SK-N-SH (cell line): ENCODE results near the gene TBX21.

Experiments used
- CTCF ChIP-seq: fragments of 200-600 bp; sonication (generic); IDR thresholded peaks from 2 replicates; pipeline ENCODE4 v1.6.1; 2017; ENCODE audit warnings: antibody characterized with exemption, mild to moderate bottlenecking, moderate library complexity
- GABPA ChIP-seq: IDR thresholded peaks from 2 replicates; pipeline ENCODE4 v1.4.0; 2012; ENCODE audit warnings: low read depth, mild to moderate bottlenecking
- JUND ChIP-seq: IDR thresholded peaks from 2 replicates; pipeline ENCODE4 v1.4.0; 2012
- NFIC ChIP-seq: IDR thresholded peaks from 2 replicates; pipeline ENCODE4 v1.4.0; 2012; ENCODE audit warnings: borderline replicate concordance
- TEAD4 ChIP-seq: IDR thresholded peaks from 2 replicates; pipeline ENCODE4 v1.4.0; 2012; ENCODE audit warnings: mild to moderate bottlenecking, borderline replicate concordance; ENCODE audit not compliant: insufficient read depth
- TF ChIP-seq, protein P1 (sequence below): IDR thresholded peaks from 2 replicates; pipeline ENCODE4 v1.4.0; 2012; ENCODE audit warnings: low read depth
- TF ChIP-seq, protein P2 (sequence below): IDR thresholded peaks from 2 replicates; pipeline ENCODE4; 2012

DNA sequence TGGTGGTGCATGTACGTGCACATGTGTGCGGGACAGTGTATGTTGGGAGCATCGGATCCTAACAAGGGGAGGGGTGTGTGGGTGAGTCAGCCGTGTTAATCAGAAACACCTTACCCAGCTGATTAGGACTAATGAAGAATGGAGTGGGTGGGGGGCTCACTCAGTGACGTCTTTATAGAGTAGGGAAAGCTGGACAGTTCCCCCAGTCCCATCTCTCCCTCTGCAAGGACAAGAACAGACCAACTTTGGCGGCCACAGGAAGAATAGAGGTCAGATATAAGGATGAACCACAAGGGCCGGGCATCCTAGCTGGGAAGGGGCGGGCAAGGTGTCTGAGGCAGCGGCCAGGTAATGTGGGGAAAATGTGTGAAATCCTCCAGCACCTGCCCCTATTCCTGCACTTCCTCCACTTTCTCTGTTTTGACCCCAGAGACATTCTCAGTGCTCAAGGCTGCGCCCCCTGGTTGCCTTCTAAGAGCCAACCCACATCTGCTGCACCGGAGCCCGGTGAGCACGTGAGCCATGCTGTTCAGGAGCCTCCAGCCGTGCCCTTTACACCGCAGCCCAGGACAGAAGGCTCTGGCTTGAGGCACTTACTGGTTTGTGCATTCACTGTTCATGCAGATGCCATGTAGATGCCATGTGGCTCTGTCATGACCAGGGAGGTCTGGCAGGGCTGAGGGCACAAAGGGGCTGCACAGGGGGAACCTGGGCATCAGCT lies 18.9 kb upstream of the TBX21 start:
- TF ChIP-seq, protein P1, sequence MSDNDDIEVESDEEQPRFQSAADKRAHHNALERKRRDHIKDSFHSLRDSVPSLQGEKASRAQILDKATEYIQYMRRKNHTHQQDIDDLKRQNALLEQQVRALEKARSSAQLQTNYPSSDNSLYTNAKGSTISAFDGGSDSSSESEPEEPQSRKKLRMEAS, result no peak
- TF ChIP-seq TEAD4, result no peak
- TF ChIP-seq, protein P2, sequence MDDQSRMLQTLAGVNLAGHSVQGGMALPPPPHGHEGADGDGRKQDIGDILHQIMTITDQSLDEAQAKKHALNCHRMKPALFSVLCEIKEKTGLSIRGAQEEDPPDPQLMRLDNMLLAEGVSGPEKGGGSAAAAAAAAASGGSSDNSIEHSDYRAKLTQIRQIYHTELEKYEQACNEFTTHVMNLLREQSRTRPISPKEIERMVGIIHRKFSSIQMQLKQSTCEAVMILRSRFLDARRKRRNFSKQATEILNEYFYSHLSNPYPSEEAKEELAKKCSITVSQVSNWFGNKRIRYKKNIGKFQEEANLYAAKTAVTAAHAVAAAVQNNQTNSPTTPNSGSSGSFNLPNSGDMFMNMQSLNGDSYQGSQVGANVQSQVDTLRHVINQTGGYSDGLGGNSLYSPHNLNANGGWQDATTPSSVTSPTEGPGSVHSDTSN, result no peak
- no peak for TF ChIP-seq CTCF
- no peak for TF ChIP-seq NFIC
- no peak for TF ChIP-seq JUND
- no peak for TF ChIP-seq GABPA
